K562 (cell line): ENCODE data around the gene TMEM89. TPM values are rescaled to one million over a fixed set of nuclear protein-coding genes. Genes with fewer than 3 reads are reported as not detected.
A peak's percentile ranks its signal among the peaks of the same experiment; 100 is the strongest.

Experiments
- GABPA ChIP-seq: fragments of 200-800 bp; sonication (Bioruptor generic); conservative IDR thresholded peaks from 2 replicates; pipeline ENCODE4 v1.6.1; 2016; ENCODE audit warnings: low read depth, missing genetic modification characterization, missing compliant biosample characterization
- GTF2A2 ChIP-seq: IDR thresholded peaks from 2 replicates; pipeline ENCODE4 v1.6.1; 2016; ENCODE audit warnings: mild to moderate bottlenecking, missing genetic modification characterization, missing compliant biosample characterization
- HSF4 ChIP-seq: fragments of 250-450 bp; sonication (Bioruptor Pico); IDR thresholded peaks from 2 replicates; pipeline ENCODE4 v2.1.2; 2022; ENCODE audit warnings: mild to moderate bottlenecking, moderate library complexity, borderline replicate concordance
- ILK ChIP-seq: fragments of 450-650 bp; IDR thresholded peaks from 2 replicates; pipeline ENCODE4 v1.6.1; 2016; ENCODE audit warnings: missing genetic modification characterization, low read depth, mild to moderate bottlenecking, missing compliant biosample characterization, moderate library complexity, borderline replicate concordance
- MAFK ChIP-seq: IDR thresholded peaks from 2 replicates; pipeline ENCODE4 v1.6.1; 2011; ENCODE audit warnings: low read length, improper control_type of control experiment
- MCM3 ChIP-seq: fragments of 450-650 bp; IDR thresholded peaks from 2 replicates; pipeline ENCODE4 v1.6.1; 2016
- MYBL2 ChIP-seq, 2 experiments: fragments of 450-650 bp in 1 of 2; sonication (generic) in 1 of 2; formaldehyde crosslinking in 1 of 2; IDR thresholded peaks; 2 replicates each; pipeline versions ENCODE4 v1.6.1 to v1.8.1; 2017 to 2022; ENCODE audit warnings: borderline replicate concordance in 1 of 2, inconsistent platforms in 1 of 2, low read depth in 1 of 2, mild to moderate bottlenecking in 1 of 2, missing genetic modification reagents in 1 of 2, moderate library complexity in 1 of 2
- RFX5 ChIP-seq: IDR thresholded peaks from 2 replicates; pipeline ENCODE4 v1.6.1; 2011; ENCODE audit warnings: low read depth, mild to moderate bottlenecking, improper control_type of control experiment, low read length
- ZFP1 ChIP-seq: fragments of 450-650 bp; formaldehyde crosslinking; IDR thresholded peaks from 2 replicates; pipeline ENCODE4 v1.4.0; 2020; ENCODE audit warnings: mild to moderate bottlenecking, mixed read lengths
- polyA plus RNA-seq, 8 experiments: library from polyadenylated mRNA; depleted of rRNA in 4 of 8; stranded (reverse) in 5 of 8; unstranded in 3 of 8; fragments of >200 nt; fragmentation: Nextera tagmentation in 2 of 8; fragmentation: Illumina TruSeq in 1 of 8; extraction: Ambion mirVana in 2 of 8; extraction: Trizol in 1 of 8; gene quantifications; 2 replicates each; pipeline versions ENCODE4 v1.2.1 to v1.2.3, GENCODE V29; 2011 to 2014; ENCODE audit warnings: inconsistent platforms in 1 of 8, missing spikeins in 1 of 8
- total RNA-seq, 7 experiments: library from RNA; depleted of rRNA in 6 of 7; stranded (reverse); fragments of >200 nt in 6 of 7; fragmentation: Illumina TruSeq in 2 of 7; extraction: Trizol in 2 of 7; gene quantifications; 2 replicates each; pipeline versions ENCODE4 v1.2.1 to v1.2.3, GENCODE V29; 2011 to 2021; ENCODE audit warnings: low replicate concordance in 1 of 7
- TF ChIP-seq, protein P1 (sequence below): fragments of 200-800 bp; sonication (Bioruptor generic); IDR thresholded peaks from 2 replicates; pipeline ENCODE4 v1.6.1; 2016; ENCODE audit warnings: missing genetic modification characterization, missing compliant biosample characterization
- TF ChIP-seq, protein P2 (sequence below): fragments of 450-650 bp; IDR thresholded peaks from 2 replicates; pipeline ENCODE4 v1.7.1; 2018; ENCODE audit warnings: mild to moderate bottlenecking, low read depth; ENCODE audit not compliant: partially characterized antibody
- TF ChIP-seq, protein P3 (sequence below): fragments of 250-450 bp; sonication (Bioruptor Pico); IDR thresholded peaks from 2 replicates; pipeline ENCODE4 v1.8.0; 2021; ENCODE audit warnings: moderate library complexity, mild to moderate bottlenecking, inconsistent platforms
- TF ChIP-seq, protein P4 (sequence below): IDR thresholded peaks from 3 replicates; pipeline ENCODE4 v1.6.1; 2011; ENCODE audit warnings: borderline replicate concordance, mild to moderate bottlenecking, moderate library complexity; ENCODE audit not compliant: insufficient read length; ENCODE audit errors: extremely low read depth

Gene TMEM89
- total and polyA plus RNA-seq, 9 of the 15 experiments (the other 6 are each of a cell fraction or from before 2014, with no cell fraction given) = not detected

DNA sequence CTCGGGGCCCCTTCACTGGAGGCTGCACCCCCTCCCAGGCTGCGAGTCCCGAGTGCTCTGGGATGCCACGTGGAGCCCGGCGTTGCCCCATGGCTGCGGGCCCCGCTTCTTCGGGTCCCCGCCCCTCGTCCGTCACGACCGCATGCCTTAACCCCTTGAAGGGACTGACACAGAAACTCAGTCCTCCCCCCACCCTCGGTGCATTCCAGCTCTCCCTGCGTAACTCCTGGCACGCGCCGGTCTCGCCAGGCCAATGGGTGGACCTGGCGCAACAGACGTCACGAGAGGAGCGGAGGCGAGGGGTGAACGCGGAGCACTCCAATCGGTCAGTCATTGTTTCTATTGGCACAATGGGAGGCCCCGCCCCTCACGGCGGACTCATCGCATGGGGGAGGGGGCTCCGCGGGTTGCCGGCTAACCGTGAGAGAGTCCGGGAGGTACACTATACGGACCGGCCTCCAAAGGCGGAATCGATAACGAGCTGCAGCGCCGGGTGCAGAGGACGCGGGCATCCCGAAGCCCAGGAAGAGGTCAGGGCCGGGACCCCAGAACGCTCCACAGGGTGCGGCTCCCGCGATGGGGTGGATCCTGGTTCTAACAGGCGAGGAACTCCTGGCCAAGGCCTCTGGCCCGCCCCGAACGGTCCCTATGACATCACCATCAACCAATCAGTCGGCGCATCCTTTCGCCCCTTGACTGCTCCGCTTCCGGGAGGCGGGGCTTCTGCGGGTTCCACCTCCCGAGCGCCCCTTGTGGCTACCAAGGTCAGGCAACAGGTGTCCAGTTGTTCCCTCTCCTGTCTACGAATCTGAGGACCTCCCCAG lies 42.1 kb upstream of the TMEM89 start (continued):
- TF ChIP-seq, protein P1, sequence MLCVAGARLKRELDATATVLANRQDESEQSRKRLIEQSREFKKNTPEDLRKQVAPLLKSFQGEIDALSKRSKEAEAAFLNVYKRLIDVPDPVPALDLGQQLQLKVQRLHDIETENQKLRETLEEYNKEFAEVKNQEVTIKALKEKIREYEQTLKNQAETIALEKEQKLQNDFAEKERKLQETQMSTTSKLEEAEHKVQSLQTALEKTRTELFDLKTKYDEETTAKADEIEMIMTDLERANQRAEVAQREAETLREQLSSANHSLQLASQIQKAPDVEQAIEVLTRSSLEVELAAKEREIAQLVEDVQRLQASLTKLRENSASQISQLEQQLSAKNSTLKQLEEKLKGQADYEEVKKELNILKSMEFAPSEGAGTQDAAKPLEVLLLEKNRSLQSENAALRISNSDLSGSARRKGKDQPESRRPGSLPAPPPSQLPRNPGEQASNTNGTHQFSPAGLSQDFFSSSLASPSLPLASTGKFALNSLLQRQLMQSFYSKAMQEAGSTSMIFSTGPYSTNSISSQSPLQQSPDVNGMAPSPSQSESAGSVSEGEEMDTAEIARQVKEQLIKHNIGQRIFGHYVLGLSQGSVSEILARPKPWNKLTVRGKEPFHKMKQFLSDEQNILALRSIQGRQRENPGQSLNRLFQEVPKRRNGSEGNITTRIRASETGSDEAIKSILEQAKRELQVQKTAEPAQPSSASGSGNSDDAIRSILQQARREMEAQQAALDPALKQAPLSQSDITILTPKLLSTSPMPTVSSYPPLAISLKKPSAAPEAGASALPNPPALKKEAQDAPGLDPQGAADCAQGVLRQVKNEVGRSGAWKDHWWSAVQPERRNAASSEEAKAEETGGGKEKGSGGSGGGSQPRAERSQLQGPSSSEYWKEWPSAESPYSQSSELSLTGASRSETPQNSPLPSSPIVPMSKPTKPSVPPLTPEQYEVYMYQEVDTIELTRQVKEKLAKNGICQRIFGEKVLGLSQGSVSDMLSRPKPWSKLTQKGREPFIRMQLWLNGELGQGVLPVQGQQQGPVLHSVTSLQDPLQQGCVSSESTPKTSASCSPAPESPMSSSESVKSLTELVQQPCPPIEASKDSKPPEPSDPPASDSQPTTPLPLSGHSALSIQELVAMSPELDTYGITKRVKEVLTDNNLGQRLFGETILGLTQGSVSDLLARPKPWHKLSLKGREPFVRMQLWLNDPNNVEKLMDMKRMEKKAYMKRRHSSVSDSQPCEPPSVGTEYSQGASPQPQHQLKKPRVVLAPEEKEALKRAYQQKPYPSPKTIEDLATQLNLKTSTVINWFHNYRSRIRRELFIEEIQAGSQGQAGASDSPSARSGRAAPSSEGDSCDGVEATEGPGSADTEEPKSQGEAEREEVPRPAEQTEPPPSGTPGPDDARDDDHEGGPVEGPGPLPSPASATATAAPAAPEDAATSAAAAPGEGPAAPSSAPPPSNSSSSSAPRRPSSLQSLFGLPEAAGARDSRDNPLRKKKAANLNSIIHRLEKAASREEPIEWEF (CRISPR knock-in tag) = no peak
- no peak for TF ChIP-seq ILK
- TF ChIP-seq, protein P2, sequence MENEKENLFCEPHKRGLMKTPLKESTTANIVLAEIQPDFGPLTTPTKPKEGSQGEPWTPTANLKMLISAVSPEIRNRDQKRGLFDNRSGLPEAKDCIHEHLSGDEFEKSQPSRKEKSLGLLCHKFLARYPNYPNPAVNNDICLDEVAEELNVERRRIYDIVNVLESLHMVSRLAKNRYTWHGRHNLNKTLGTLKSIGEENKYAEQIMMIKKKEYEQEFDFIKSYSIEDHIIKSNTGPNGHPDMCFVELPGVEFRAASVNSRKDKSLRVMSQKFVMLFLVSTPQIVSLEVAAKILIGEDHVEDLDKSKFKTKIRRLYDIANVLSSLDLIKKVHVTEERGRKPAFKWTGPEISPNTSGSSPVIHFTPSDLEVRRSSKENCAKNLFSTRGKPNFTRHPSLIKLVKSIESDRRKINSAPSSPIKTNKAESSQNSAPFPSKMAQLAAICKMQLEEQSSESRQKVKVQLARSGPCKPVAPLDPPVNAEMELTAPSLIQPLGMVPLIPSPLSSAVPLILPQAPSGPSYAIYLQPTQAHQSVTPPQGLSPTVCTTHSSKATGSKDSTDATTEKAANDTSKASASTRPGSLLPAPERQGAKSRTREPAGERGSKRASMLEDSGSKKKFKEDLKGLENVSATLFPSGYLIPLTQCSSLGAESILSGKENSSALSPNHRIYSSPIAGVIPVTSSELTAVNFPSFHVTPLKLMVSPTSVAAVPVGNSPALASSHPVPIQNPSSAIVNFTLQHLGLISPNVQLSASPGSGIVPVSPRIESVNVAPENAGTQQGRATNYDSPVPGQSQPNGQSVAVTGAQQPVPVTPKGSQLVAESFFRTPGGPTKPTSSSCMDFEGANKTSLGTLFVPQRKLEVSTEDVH = peak; percentile 69
- no peak for TF ChIP-seq MAFK
- peak; percentile 72 for TF ChIP-seq GABPA (tag)
- TF ChIP-seq, protein P3, sequence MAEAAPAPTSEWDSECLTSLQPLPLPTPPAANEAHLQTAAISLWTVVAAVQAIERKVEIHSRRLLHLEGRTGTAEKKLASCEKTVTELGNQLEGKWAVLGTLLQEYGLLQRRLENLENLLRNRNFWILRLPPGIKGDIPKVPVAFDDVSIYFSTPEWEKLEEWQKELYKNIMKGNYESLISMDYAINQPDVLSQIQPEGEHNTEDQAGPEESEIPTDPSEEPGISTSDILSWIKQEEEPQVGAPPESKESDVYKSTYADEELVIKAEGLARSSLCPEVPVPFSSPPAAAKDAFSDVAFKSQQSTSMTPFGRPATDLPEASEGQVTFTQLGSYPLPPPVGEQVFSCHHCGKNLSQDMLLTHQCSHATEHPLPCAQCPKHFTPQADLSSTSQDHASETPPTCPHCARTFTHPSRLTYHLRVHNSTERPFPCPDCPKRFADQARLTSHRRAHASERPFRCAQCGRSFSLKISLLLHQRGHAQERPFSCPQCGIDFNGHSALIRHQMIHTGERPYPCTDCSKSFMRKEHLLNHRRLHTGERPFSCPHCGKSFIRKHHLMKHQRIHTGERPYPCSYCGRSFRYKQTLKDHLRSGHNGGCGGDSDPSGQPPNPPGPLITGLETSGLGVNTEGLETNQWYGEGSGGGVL (CRISPR knock-in tag) = no peak
- TF ChIP-seq RFX5 = no peak; the same call in 1 of the 2 replicates
- TF ChIP-seq MCM3 = no peak
- no peak for TF ChIP-seq GTF2A2 (tag)
- TF ChIP-seq MYBL2 (IDR thresholded peaks at IDR 0.05; ENCODE audit: low read depth) = no peak
- TF ChIP-seq MYBL2 (CRISPR knock-in tag; IDR thresholded peaks at IDR 0.05; ENCODE audit: borderline replicate concordance) = no peak
- TF ChIP-seq HSF4 (CRISPR knock-in tag) = no peak
- TF ChIP-seq, protein P4, sequence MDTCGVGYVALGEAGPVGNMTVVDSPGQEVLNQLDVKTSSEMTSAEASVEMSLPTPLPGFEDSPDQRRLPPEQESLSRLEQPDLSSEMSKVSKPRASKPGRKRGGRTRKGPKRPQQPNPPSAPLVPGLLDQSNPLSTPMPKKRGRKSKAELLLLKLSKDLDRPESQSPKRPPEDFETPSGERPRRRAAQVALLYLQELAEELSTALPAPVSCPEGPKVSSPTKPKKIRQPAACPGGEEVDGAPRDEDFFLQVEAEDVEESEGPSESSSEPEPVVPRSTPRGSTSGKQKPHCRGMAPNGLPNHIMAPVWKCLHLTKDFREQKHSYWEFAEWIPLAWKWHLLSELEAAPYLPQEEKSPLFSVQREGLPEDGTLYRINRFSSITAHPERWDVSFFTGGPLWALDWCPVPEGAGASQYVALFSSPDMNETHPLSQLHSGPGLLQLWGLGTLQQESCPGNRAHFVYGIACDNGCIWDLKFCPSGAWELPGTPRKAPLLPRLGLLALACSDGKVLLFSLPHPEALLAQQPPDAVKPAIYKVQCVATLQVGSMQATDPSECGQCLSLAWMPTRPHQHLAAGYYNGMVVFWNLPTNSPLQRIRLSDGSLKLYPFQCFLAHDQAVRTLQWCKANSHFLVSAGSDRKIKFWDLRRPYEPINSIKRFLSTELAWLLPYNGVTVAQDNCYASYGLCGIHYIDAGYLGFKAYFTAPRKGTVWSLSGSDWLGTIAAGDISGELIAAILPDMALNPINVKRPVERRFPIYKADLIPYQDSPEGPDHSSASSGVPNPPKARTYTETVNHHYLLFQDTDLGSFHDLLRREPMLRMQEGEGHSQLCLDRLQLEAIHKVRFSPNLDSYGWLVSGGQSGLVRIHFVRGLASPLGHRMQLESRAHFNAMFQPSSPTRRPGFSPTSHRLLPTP = no peak
- no peak for TF ChIP-seq ZFP1 (CRISPR knock-in tag)
